GM12878 (cell line): ENCODE measurements around the gene BRAT1. TPM values are rescaled to one million over a fixed set of nuclear protein-coding genes. Genes with fewer than 3 reads are reported as not detected.

Source experiments
- BMI1 ChIP-seq: fragments of 450-650 bp; IDR thresholded peaks from 2 replicates; pipeline ENCODE4 v1.6.1; 2016; ENCODE audit warnings: mild to moderate bottlenecking, moderate library complexity, borderline replicate concordance
- BRCA1 ChIP-seq: IDR thresholded peaks from 2 replicates; pipeline ENCODE4 v1.6.1; 2011; ENCODE audit warnings: low read depth, low read length, improper control_type of control experiment
- DPF2 ChIP-seq: fragments of 450-650 bp; IDR thresholded peaks from 2 replicates; pipeline ENCODE4 v1.6.1; 2017; ENCODE audit warnings: mild to moderate bottlenecking
- EZH2 ChIP-seq: IDR thresholded peaks from 2 replicates; pipeline ENCODE4 v1.6.1; 2012; ENCODE audit warnings: low read depth, mild to moderate bottlenecking, control low read depth, inconsistent platforms, low read length, borderline replicate concordance; ENCODE audit not compliant: control insufficient read depth
- FOS ChIP-seq: IDR thresholded peaks from 3 replicates; pipeline ENCODE4 v1.6.1; 2011; ENCODE audit warnings: borderline replicate concordance; ENCODE audit not compliant: insufficient read length; ENCODE audit errors: extremely low read depth
- JUND ChIP-seq: IDR thresholded peaks from 2 replicates; pipeline ENCODE4 v1.6.1; 2012; ENCODE audit warnings: low read depth, mild to moderate bottlenecking, low read length, improper control_type of control experiment, moderate library complexity
- KAT2A ChIP-seq: conservative IDR thresholded peaks from 2 replicates; pipeline ENCODE4 v1.6.1; 2011; ENCODE audit warnings: low read depth, low read length; ENCODE audit not compliant: control insufficient read depth
- KDM1A ChIP-seq: fragments of 200-600 bp; sonication (generic); IDR thresholded peaks from 2 replicates; pipeline ENCODE4 v1.6.1; 2016; ENCODE audit warnings: borderline replicate concordance
- NBN ChIP-seq: fragments of 450-650 bp; IDR thresholded peaks from 2 replicates; pipeline ENCODE4 v1.6.1; 2016
- NRF1 ChIP-seq: conservative IDR thresholded peaks from 2 replicates; pipeline ENCODE4 v1.6.1; 2011; ENCODE audit warnings: mild to moderate bottlenecking, low read depth, low read length, improper control_type of control experiment
- PAX5 ChIP-seq: IDR thresholded peaks from 2 replicates; pipeline ENCODE4 v1.6.1; 2011; ENCODE audit warnings: low read depth, low read length, borderline replicate concordance
- PML ChIP-seq: IDR thresholded peaks from 2 replicates; pipeline ENCODE4 v1.6.1; 2012; ENCODE audit warnings: low read length, inconsistent platforms
- POLR2AphosphoS5 ChIP-seq: IDR thresholded peaks from 2 replicates; pipeline ENCODE4 v1.6.1; 2011; ENCODE audit warnings: mild to moderate bottlenecking, low read length, inconsistent platforms
- RB1 ChIP-seq: fragments of 450-650 bp; formaldehyde crosslinking; IDR thresholded peaks from 2 replicates; pipeline ENCODE4 v1.6.1; 2017; ENCODE audit warnings: mild to moderate bottlenecking, borderline replicate concordance
- RCOR1 ChIP-seq: conservative IDR thresholded peaks from 2 replicates; pipeline ENCODE4 v1.6.1; 2012; ENCODE audit warnings: low read depth, low read length, improper control_type of control experiment
- SREBF1 ChIP-seq: IDR thresholded peaks from 2 replicates; pipeline ENCODE4 v1.6.1; 2012; ENCODE audit warnings: mild to moderate bottlenecking, low read length
- SREBF2 ChIP-seq: IDR thresholded peaks from 2 replicates; pipeline ENCODE4 v1.6.1; 2012; ENCODE audit warnings: mild to moderate bottlenecking, low read length
- TARDBP ChIP-seq: IDR thresholded peaks from 2 replicates; pipeline ENCODE4 v1.6.1; 2016; ENCODE audit warnings: borderline replicate concordance
- TCF3 ChIP-seq: IDR thresholded peaks from 2 replicates; pipeline ENCODE4 v1.6.1; 2012; ENCODE audit warnings: low read depth, mild to moderate bottlenecking, low read length, borderline replicate concordance; ENCODE audit not compliant: insufficient read depth
- ZNF24 ChIP-seq: fragments of 450-650 bp; IDR thresholded peaks from 2 replicates; pipeline ENCODE4 v1.6.1; 2017; ENCODE audit warnings: antibody characterized with exemption, mild to moderate bottlenecking
- ZNF274 ChIP-seq: IDR thresholded peaks from one replicate; pipeline ENCODE4 v1.8.0; 2011; ENCODE audit not compliant: insufficient read length, insufficient read depth
- ZSCAN29 ChIP-seq: fragments of 450-650 bp; IDR thresholded peaks from 2 replicates; pipeline ENCODE4 v1.6.1; 2017; ENCODE audit warnings: mild to moderate bottlenecking, moderate library complexity
- polyA plus RNA-seq, 11 experiments: library from polyadenylated mRNA; depleted of rRNA in 4 of 11; unstranded in 6 of 11; stranded (reverse) in 5 of 11; fragments of >200 nt; fragmentation: Nextera tagmentation in 4 of 11; fragmentation: Illumina TruSeq in 1 of 11; extraction: Ambion mirVana in 4 of 11; extraction: Trizol in 1 of 11; gene quantifications; 1 replicate in 1 of 11; 2 replicates in 10 of 11; pipeline versions ENCODE4 v1.2.1 to v1.2.3, GENCODE V29; 2011 to 2016; ENCODE audit warnings: inconsistent platforms in 2 of 11, missing spikeins in 2 of 11, low read depth in 1 of 11
- total RNA-seq, 4 experiments: library from RNA; depleted of rRNA in 3 of 4; stranded (reverse); fragments of >200 nt in 3 of 4; fragmentation: Illumina TruSeq in 1 of 4; extraction: Trizol in 1 of 4; gene quantifications; 2 replicates each; pipeline versions ENCODE4 v1.2.1 to v1.2.3, GENCODE V29; 2013 to 2021
- TF ChIP-seq, protein P1 (sequence below): fragments of 450-650 bp; IDR thresholded peaks from 2 replicates; pipeline ENCODE4 v1.6.1; 2017; ENCODE audit warnings: borderline replicate concordance
- TF ChIP-seq, protein P2 (sequence below): fragments of 450-650 bp; formaldehyde crosslinking; IDR thresholded peaks from 2 replicates; pipeline ENCODE4 v1.5.0; 2022; ENCODE audit warnings: mild to moderate bottlenecking, missing genetic modification characterization
- TF ChIP-seq, protein P3 (sequence below): IDR thresholded peaks from 2 replicates; pipeline ENCODE4 v1.6.1; 2011; ENCODE audit warnings: mild to moderate bottlenecking, low read depth, low read length, moderate library complexity; ENCODE audit not compliant: insufficient replicate concordance

Gene BRAT1
- total and polyA plus RNA-seq, 10 of the 15 experiments (the other 5 are each of a cell fraction or from before 2014, with no cell fraction given): 0.13 to 53.3 (median 16.0) TPM

DNA sequence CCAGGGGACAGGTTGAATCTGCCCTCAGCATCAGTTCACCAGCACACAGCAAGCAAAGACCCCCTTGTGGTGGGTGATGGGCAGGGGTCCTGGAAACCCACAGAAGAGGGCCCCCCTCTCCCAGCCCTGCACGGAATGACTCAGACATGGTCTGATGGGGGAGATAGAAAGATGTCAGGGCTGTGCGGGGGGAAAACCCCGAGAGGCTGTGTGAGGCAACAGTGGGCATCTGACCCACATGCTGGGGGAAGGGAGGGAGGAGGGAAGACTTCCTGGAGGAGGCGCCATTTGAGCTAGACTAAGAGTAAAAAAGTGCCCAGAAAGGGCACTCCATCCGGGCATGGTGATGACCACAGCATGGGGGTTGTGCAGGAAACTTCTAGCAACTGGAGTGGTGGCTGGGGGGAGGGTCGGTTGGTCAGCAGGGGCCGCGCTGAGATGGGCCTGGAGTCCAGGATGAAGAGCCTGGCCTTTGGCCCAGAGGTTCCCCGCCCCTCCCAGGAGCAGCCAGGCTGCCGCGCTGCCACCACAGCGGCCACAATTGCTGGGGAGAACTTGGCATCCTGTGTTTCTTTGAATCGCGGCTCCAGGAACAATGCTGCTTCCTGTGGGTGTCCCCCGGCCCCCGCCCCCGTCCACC lies 33.3 kb downstream of the BRAT1 start (continued):
- TF ChIP-seq FOS (no peak), SREBF1 (no peak), ZNF24 (no peak), SREBF2 (no peak), PAX5 (no peak), PML (no peak), POLR2AphosphoS5 (no peak), RB1 (no peak), BMI1 (no peak), EZH2 (no peak), BRCA1 (no peak), KAT2A (no peak), TARDBP (no peak), JUND (no peak), ZNF274 (no peak), RCOR1 (no peak), TCF3 (no peak), ZSCAN29 (no peak), NRF1 (no peak), NBN (peak; percentile 37; the same call in 1 of the 2 replicates), DPF2 (peak; percentile 76; the same call in 1 of the 2 replicates), KDM1A (no peak)
- TF ChIP-seq, protein P1, sequence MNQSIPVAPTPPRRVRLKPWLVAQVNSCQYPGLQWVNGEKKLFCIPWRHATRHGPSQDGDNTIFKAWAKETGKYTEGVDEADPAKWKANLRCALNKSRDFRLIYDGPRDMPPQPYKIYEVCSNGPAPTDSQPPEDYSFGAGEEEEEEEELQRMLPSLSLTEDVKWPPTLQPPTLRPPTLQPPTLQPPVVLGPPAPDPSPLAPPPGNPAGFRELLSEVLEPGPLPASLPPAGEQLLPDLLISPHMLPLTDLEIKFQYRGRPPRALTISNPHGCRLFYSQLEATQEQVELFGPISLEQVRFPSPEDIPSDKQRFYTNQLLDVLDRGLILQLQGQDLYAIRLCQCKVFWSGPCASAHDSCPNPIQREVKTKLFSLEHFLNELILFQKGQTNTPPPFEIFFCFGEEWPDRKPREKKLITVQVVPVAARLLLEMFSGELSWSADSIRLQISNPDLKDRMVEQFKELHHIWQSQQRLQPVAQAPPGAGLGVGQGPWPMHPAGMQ: no peak
- TF ChIP-seq, protein P2, sequence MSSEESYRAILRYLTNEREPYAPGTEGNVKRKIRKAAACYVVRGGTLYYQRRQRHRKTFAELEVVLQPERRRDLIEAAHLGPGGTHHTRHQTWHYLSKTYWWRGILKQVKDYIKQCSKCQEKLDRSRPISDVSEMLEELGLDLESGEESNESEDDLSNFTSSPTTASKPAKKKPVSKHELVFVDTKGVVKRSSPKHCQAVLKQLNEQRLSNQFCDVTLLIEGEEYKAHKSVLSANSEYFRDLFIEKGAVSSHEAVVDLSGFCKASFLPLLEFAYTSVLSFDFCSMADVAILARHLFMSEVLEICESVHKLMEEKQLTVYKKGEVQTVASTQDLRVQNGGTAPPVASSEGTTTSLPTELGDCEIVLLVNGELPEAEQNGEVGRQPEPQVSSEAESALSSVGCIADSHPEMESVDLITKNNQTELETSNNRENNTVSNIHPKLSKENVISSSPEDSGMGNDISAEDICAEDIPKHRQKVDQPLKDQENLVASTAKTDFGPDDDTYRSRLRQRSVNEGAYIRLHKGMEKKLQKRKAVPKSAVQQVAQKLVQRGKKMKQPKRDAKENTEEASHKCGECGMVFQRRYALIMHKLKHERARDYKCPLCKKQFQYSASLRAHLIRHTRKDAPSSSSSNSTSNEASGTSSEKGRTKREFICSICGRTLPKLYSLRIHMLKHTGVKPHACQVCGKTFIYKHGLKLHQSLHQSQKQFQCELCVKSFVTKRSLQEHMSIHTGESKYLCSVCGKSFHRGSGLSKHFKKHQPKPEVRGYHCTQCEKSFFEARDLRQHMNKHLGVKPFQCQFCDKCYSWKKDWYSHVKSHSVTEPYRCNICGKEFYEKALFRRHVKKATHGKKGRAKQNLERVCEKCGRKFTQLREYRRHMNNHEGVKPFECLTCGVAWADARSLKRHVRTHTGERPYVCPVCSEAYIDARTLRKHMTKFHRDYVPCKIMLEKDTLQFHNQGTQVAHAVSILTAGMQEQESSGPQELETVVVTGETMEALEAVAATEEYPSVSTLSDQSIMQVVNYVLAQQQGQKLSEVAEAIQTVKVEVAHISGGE (CRISPR knock-in tag): no peak
- TF ChIP-seq, protein P3, sequence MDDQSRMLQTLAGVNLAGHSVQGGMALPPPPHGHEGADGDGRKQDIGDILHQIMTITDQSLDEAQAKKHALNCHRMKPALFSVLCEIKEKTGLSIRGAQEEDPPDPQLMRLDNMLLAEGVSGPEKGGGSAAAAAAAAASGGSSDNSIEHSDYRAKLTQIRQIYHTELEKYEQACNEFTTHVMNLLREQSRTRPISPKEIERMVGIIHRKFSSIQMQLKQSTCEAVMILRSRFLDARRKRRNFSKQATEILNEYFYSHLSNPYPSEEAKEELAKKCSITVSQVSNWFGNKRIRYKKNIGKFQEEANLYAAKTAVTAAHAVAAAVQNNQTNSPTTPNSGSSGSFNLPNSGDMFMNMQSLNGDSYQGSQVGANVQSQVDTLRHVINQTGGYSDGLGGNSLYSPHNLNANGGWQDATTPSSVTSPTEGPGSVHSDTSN: no peak
